Skeletal muscle satellite cell (primary cell): ENCODE measurements around the gene HDGFL2.

Experiments used
- H3K27me3 ChIP-seq: 2 replicates; pipeline ENCODE4 v1.7.0; 2013; ENCODE audit warnings: low read length; ENCODE audit not compliant: control insufficient read depth, insufficient read depth
- H3K36me3 ChIP-seq: 2 replicates; pipeline ENCODE4 v1.7.0; 2013; ENCODE audit warnings: mild to moderate bottlenecking, control low read depth, low read length; ENCODE audit not compliant: insufficient read depth
- H3K4me1 ChIP-seq: 2 replicates; pipeline ENCODE4 v1.7.0; 2013; ENCODE audit warnings: low read length; ENCODE audit not compliant: control insufficient read depth, insufficient read depth
- H3K4me2 ChIP-seq: 2 replicates; pipeline ENCODE4 v1.7.0; 2013; ENCODE audit warnings: mild to moderate bottlenecking, low read length
- H3K4me3 ChIP-seq: 2 replicates; pipeline ENCODE4 v1.7.0; 2013; ENCODE audit warnings: low read length
- H3K9ac ChIP-seq: 2 replicates; pipeline ENCODE4 v1.7.0; 2013; ENCODE audit warnings: mild to moderate bottlenecking, low read depth, low read length, moderate library complexity
- H3K9me3 ChIP-seq: replicated peaks from 2 replicates; pipeline ENCODE4 v1.7.0; 2013; ENCODE audit warnings: mild to moderate bottlenecking, control low read depth, low read length

Gene HDGFL2

GRCh38 chr19:4446704-4447200, 25.3 kb upstream of the HDGFL2 start:
- Histone ChIP-seq H3K27me3 (no peaks in the 10 kb centered on the region), H3K36me3 (peaks cover 70% of the 10 kb centered on the region), H3K9ac (no peak overlapping the region), H3K9me3 (no peaks in the 10 kb centered on the region), H3K4me1 (no peaks in the 10 kb centered on the region), H3K4me2 (no peak overlapping the region), H3K4me3 (no peak overlapping the region)

GRCh38 chr19:4447327-4448146, 24.6 kb upstream of the HDGFL2 start:
- Histone ChIP-seq H3K4me3 (no peak overlapping the region), H3K4me2 (no peak overlapping the region), H3K4me1 (no peaks in the 10 kb centered on the region), H3K9ac (no peak overlapping the region), H3K9me3 (no peaks in the 10 kb centered on the region), H3K27me3 (no peaks in the 10 kb centered on the region), H3K36me3 (peaks cover 70% of the 10 kb centered on the region)

DNA sequence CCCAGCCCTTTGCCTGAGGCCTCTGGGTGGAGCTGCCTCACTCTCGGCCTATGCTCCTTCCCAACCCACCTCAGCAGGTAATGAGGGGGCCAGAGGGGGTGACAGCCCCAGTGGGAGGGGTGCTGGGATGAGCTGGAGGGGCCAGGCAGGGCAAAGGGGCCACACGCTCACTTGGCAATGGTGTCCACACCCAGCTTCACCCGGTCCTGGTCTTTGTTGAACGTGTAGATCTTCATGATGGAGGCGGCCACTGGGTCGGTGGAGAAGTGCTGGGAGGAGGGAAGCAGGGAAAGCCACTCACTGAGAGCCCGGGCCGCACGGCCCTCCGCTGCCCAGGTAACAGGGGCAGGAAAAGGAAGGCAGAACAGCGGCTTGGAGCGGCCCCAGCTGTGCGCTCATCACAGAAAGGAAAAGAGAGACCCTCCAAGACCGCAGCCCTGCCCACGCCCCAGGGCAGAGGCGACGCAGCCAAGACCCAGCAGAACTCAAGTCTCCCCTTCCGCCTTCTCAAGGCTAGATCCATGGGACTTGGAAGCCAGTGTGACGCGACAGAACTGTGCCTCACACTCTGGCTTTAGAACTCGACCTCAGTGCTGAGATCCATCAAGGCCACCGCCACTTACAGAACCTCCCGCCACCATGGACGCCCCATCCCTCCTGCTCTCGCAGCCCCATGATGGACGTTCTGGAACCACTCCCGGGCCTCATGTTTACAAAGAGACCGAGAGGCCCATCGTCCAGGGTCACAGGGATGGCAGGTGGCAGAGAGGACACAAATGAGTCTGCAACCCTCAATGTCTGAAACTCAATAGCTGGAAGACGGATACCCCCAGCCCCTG, 23.7 kb upstream of the HDGFL2 start:
- Histone ChIP-seq H3K27me3 (no peaks in the 10 kb centered on the region), H3K4me3 (no peak overlapping the region), H3K36me3 (peaks cover 78% of the 10 kb centered on the region), H3K9ac (no peak overlapping the region), H3K4me2 (no peak overlapping the region), H3K4me1 (no peaks in the 10 kb centered on the region), H3K9me3 (no peaks in the 10 kb centered on the region)

DNA sequence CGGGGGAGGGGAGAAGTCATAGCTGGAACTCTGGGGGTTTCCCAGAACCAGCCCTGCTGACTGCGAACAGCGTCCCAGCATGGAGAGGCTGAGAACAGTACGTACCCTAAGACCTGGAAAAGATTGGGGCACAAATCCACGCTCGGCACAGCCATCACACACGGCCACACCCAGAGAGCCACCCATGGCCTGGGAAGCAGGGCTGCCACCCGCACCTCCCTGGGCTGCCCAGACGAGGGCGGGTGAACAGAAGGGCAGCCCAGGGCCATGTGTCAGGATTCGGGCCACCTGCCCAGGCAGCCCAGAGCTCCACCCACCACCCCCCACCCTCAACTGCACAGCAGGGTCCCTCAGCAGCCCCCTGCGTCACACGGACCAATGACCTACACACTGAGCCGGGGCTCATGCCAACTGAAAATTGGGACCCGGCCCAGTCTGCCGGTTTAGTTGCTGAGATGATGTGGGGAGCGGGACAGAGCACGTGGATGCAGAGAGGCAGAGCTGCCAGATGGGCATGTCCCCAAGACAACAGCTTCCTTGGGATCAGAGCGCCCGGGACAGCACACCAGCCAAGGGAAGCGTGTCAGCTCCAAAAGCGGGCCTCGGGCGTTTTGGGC, 23.0 kb upstream of the HDGFL2 start:
- no peaks in the 10 kb centered on the region for H3K9me3 ChIP-seq
- no peak overlapping the region for H3K9ac ChIP-seq
- H3K4me1 ChIP-seq: no peaks in the 10 kb centered on the region
- peaks cover 84% of the 10 kb centered on the region for H3K36me3 ChIP-seq
- H3K4me2 ChIP-seq: no peak overlapping the region
- H3K4me3 ChIP-seq: no peak overlapping the region
- no peaks in the 10 kb centered on the region for H3K27me3 ChIP-seq

DNA sequence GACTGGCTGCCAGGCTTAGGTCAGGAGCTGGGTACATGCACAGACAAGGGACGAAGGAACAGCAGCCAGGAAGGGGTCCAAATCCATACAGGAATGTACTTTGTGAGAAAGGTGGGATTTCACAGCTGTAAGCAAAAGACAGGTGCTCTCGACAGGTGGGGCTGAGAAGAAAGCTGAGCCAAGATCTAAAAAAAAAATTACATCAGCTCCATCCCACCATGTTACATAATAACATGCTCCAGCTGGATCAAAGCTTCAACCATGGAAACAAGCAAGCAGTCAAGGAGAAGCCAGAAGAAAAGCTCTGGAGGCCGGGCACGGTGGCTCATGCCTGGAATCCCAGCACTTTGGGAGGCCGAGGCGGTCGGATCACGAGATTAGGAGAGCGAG, 22.5 kb upstream of the HDGFL2 start:
- no peaks in the 10 kb centered on the region for H3K27me3 ChIP-seq
- no peaks in the 10 kb centered on the region for H3K9me3 ChIP-seq
- no peak overlapping the region for H3K4me3 ChIP-seq
- H3K9ac ChIP-seq: no peak overlapping the region
- no peak overlapping the region for H3K4me2 ChIP-seq
- H3K4me1 ChIP-seq: peaks cover 1% of the 10 kb centered on the region
- peaks cover 82% of the 10 kb centered on the region for H3K36me3 ChIP-seq

- Histone ChIP-seq H3K27me3 (no peaks in the 10 kb centered on the region), H3K4me2 (no peak overlapping the region), H3K9ac (no peak overlapping the region), H3K4me3 (no peak overlapping the region), H3K9me3 (no peaks in the 10 kb centered on the region), H3K36me3 (peaks cover 60% of the 10 kb centered on the region), H3K4me1 (peaks cover 20% of the 10 kb centered on the region)
Measured at GRCh38 chr19:4452230-4452990, 19.7 kb upstream of the HDGFL2 start.

DNA sequence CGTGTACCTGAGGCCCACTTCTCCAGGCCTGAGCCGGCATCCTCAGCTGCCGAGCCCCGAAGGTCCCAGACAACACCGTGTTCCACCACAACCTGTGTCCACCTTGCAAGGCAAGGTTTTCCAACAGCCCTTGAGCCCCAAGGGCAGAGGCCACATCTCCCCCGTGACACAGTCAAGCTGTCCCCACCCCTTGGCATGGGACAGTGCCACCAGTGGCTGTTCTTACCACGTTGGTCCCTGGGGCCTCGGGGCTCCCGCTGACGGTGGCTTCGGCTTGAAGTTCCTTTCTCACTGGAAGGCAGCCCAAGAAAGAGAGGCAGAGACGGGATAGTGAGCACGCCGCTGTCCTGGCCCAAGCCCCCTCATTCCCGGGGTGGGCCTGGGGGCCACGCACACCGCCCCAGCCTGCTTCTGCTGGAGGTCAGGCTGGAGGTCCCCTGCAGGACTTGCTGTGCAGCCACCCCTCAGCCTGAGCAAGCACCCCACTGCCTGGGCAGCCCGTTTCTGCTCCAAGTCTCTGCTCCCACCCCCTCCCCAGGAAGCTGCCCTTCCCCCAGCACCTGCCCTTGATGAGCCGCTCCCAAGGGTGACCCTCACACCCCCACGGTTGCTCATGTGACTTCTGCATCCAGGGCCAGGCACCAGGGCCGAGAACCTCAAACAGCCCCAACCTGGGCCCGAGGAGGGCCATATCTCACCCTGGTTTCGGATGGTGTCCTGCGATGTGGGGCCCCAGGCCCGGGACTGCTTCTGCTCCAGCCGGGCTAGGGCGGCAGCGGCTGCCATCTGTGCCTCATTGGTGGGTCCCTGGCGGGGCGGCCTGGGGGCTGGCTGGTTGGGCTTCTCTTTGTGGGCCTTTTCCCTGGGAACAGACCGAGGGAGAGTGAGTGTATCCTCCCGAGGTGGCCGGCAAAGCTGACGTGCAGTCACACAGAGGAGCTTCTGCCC, 18.6 kb upstream of the HDGFL2 start:
- Histone ChIP-seq H3K4me3 (no peak overlapping the region), H3K9ac (no peak overlapping the region), H3K27me3 (no peaks in the 10 kb centered on the region), H3K9me3 (no peaks in the 10 kb centered on the region), H3K36me3 (peaks cover 49% of the 10 kb centered on the region), H3K4me2 (no peak overlapping the region), H3K4me1 (peaks cover 20% of the 10 kb centered on the region)

- Histone ChIP-seq H3K27me3 (no peaks in the 10 kb centered on the region), H3K4me2 (peak overlapping the region; percentile 98), H3K4me1 (peaks cover 20% of the 10 kb centered on the region), H3K4me3 (peak overlapping the region; percentile 91), H3K9me3 (no peaks in the 10 kb centered on the region), H3K36me3 (peaks cover 36% of the 10 kb centered on the region), H3K9ac (peak overlapping the region; percentile 89)
Measured at GRCh38 chr19:4454747-4455718, 17.1 kb upstream of the HDGFL2 start.

GRCh38 chr19:4455719-4456475, 16.2 kb upstream of the HDGFL2 start:
- Histone ChIP-seq H3K36me3 (peaks cover 33% of the 10 kb centered on the region), H3K4me2 (peak overlapping the region; percentile 98), H3K9ac (peak overlapping the region; percentile 89), H3K27me3 (no peaks in the 10 kb centered on the region), H3K9me3 (no peaks in the 10 kb centered on the region), H3K4me1 (peaks cover 20% of the 10 kb centered on the region), H3K4me3 (peak overlapping the region; percentile 91)
